ENCODE measurements around the gene TAOK2. TPM values are rescaled to one million over a fixed set of nuclear protein-coding genes. Genes with fewer than 3 reads are reported as not detected.

TAOK2 gene
- total RNA-seq, 4 donors from 2014 or later, result 78.1 to 123 (median 90.9) TPM

DNA sequence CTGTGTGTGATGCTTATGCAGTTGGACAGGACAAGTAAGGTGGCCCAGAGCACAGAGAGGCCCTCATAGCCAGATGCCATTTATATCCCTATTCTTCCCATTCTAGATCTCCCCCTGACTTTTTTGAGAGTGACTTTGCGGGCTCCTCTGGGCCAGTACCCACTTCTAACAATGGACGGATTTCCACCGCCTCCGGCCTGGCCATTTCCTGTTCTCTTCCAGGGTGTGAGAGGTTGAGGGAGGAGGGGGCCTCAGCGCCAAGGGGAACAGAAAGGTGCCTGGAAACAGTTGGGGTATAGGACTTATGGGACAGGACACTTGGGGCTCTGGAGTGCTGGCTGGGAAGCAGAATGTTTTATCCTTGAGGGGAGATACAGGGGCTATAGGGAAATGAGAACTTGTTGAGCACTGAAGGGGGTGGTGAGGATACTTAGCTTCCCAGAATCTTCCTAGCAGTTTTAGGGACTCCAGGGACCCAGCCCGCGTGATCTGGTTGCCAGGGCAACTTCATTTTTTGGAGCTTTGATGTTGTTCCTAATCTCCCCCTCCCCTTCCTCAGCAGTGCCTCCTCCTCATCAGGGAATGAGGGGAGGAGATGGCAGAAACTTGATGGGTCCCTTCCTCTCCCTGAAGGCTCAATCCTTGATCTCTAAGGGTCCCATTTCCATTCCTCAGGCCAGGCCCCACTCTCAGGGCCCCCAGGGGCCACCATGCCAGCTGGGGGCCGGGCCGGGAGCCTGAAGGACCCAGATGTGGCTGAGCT, 3.6 kb downstream of the TAOK2 start:
- Histone ChIP-seq H3K9me3 (no peaks in the 10 kb centered on the region), H3K4me1 (peaks cover 0 to 38% (median 12%) of the 10 kb centered on the region in 4 donors), H3K27ac (peak overlapping the region in 2 of 4 donors; percentile 62 to 63), H3K4me3 (peak overlapping the region in 1 of 4 donors; percentile 88), H3K36me3 (peaks cover 0 to 47% (median 0%) of the 10 kb centered on the region in 3 donors), H3K27me3 (no peaks in the 10 kb centered on the region)
- DNase-seq, result no peak
- TF ChIP-seq, protein P1, sequence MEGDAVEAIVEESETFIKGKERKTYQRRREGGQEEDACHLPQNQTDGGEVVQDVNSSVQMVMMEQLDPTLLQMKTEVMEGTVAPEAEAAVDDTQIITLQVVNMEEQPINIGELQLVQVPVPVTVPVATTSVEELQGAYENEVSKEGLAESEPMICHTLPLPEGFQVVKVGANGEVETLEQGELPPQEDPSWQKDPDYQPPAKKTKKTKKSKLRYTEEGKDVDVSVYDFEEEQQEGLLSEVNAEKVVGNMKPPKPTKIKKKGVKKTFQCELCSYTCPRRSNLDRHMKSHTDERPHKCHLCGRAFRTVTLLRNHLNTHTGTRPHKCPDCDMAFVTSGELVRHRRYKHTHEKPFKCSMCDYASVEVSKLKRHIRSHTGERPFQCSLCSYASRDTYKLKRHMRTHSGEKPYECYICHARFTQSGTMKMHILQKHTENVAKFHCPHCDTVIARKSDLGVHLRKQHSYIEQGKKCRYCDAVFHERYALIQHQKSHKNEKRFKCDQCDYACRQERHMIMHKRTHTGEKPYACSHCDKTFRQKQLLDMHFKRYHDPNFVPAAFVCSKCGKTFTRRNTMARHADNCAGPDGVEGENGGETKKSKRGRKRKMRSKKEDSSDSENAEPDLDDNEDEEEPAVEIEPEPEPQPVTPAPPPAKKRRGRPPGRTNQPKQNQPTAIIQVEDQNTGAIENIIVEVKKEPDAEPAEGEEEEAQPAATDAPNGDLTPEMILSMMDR (IDR thresholded peaks at IDR 0.05), result no peak
- no peak for TF ChIP-seq POLR2A (IDR thresholded peaks at IDR 0.05)

DNA sequence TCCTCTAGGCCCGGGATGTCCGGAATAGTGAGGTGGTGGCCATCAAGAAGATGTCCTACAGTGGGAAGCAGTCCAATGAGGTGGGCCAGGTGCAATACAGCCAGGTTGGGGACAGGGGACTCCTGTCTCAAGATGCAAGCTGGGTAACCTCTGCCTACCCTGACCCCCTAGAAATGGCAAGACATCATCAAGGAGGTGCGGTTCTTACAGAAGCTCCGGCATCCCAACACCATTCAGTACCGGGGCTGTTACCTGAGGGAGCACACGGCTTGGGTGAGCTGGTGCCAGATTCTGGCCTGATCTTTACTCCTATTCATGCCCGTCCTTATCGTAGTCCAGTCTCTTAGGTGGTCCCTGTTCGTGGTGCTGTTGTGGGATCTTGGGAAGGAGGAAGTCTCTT, 4.4 kb downstream of the TAOK2 start:
- Histone ChIP-seq H3K9me3 (no peaks in the 10 kb centered on the region), H3K27ac (peak overlapping the region in 3 of 4 donors; percentile 2 to 63 (median 62)), H3K36me3 (peaks cover 0 to 56% (median 0%) of the 10 kb centered on the region in 3 donors), H3K4me1 (peaks cover 0 to 35% (median 12%) of the 10 kb centered on the region in 4 donors), H3K4me3 (no peak overlapping the region), H3K27me3 (no peaks in the 10 kb centered on the region)
- TF ChIP-seq POLR2A (IDR thresholded peaks at IDR 0.05), result no peak
- TF ChIP-seq, protein P1 (IDR thresholded peaks at IDR 0.05), result no peak
- DNase-seq, result no peak

DNA sequence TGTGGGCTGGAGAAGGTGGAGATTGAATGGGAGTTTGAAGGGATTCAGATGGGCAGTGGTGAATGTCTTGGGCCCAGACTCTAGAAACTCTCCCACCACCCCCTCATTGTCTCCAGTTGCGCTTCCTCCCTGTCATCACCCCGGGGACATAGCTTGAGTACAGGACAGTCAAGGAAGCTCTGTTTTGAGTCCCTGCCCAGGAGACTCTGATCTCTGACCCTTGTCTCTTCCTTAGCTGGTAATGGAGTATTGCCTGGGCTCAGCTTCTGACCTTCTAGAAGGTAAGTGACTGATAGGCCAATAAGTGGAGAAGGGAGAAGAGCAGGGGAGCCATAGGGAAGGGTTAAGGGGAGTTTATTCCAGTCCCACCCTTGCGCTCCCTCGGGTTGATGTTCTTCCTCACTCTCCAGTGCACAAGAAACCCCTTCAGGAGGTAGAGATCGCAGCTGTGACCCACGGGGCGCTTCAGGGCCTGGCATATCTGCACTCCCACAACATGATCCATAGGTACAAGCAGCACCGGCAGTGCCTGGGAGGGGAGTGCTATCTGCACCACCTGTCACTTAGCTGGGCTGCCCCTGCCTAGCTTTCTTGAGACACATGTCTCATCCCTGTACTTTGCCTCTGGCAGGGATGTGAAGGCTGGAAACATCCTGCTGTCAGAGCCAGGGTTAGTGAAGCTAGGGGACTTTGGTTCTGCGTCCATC, 5.0 kb downstream of the TAOK2 start:
- H3K4me1 ChIP-seq, result peaks cover 0 to 32% (median 12%) of the 10 kb centered on the region in 4 donors
- peak overlapping the region in 3 of 4 donors; percentile 2 to 63 (median 62) for H3K27ac ChIP-seq
- peak in 1 of 3 donors; percentile 62 for DNase-seq

DNA sequence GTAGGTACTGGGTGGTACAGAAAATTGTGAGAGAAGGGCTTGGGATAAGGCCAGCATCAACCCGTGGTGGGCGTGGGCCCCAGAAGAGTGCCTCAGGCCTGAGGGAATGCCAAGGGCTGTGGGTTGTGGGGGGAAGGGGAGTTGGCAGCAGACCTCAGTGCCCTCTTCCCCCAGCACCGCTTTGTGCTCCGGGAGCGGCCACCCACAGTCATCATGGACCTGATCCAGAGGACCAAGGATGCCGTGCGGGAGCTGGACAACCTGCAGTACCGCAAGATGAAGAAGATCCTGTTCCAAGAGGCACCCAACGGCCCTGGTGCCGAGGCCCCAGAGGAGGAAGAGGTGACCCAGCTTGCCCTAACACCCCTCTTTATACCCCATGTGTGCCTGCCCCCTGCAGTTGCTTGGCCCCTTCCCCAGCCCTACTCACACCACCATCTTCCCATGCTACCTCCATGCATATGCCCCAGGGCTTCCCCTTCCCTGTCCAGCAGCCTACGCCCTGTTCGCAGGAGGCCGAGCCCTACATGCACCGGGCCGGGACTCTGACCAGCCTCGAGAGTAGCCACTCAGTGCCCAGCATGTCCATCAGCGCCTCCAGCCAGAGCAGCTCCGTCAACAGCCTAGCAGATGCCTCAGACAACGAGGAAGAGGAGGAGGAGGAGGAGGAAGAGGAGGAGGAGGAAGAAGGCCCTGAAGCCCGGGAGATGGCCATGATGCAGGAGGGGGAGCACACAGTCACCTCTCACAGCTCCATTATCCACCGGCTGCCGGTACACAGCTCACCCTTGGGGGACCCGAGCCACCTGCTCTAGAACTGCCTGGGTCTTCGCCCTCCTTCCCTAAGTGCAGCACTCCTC, 9.1 kb downstream of the TAOK2 start:
- Histone ChIP-seq H3K27me3 (no peaks in the 10 kb centered on the region), H3K27ac (no peak overlapping the region), H3K36me3 (peaks cover 0 to 100% (median 0%) of the 10 kb centered on the region in 3 donors), H3K9me3 (no peaks in the 10 kb centered on the region), H3K4me3 (no peak overlapping the region), H3K4me1 (no peaks in the 10 kb centered on the region)
- TF ChIP-seq POLR2A (IDR thresholded peaks at IDR 0.05), result no peak
- TF ChIP-seq, protein P1 (IDR thresholded peaks at IDR 0.05), result no peak
- DNase-seq, result peak in 1 of 3 donors; percentile 30

More for the DNA sequence above, 5.0 kb downstream of the TAOK2 start:
- Histone ChIP-seq H3K27me3 (no peaks in the 10 kb centered on the region), H3K36me3 (peaks cover 0 to 62% (median 0%) of the 10 kb centered on the region in 3 donors), H3K9me3 (no peaks in the 10 kb centered on the region), H3K4me3 (no peak overlapping the region)
- no peak for TF ChIP-seq POLR2A (IDR thresholded peaks at IDR 0.05)

DNA sequence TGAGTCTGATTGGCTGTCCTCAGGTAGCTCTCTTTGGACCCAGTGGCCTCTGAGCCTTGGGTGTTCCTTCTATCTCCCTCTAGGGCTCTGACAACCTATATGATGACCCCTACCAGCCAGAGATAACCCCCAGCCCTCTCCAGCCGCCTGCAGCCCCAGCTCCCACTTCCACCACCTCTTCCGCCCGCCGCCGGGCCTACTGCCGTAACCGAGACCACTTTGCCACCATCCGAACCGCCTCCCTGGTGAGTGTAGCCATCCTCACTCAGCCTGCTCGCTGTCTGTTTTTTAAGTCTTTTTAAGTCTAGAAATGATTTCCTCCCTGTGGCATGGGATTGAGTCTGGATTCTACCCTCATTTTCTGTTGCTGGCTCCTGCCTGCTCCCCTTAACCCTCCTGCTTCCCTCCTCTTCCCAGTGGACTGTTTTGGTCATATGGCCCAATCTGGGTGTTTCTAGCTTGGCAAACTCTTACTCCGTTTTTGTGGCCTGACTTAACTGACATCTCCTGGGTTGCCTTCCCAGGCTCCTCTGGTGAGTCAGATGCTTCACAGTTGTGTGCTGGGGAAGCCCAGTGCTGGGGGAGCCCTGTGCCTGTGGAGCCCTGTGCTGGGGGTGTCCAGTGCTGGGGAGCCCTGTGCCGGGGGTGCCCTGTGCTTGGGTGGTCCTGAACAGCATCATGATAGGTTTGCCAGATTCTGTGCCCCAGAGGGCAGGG, 9.9 kb downstream of the TAOK2 start:
- Histone ChIP-seq H3K9me3 (no peaks in the 10 kb centered on the region), H3K4me3 (no peak overlapping the region), H3K27ac (no peak overlapping the region), H3K27me3 (no peaks in the 10 kb centered on the region), H3K4me1 (no peaks in the 10 kb centered on the region), H3K36me3 (peaks cover 0 to 100% (median 0%) of the 10 kb centered on the region in 3 donors)
- peak in 1 of 3 donors; percentile 37 for DNase-seq
- TF ChIP-seq, protein P1 (IDR thresholded peaks at IDR 0.05), result no peak

Data from Peyer's patch (tissue), 4 donors.